Jurkat, Clone E6-1 (cell line): ENCODE results near the gene EPHA4.

Experiments
- DNase-seq: peaks from one replicate; pipeline ENCODE4 v3.0.0-alpha.2; 2011; ENCODE audit warnings: low read depth, low spot score
- H3K4me3 ChIP-seq: 2 replicates; pipeline ENCODE4 v1.5.1; 2011; ENCODE audit warnings: mild to moderate bottlenecking, low read length, control low read depth, moderate library complexity

EPHA4 gene

DNA sequence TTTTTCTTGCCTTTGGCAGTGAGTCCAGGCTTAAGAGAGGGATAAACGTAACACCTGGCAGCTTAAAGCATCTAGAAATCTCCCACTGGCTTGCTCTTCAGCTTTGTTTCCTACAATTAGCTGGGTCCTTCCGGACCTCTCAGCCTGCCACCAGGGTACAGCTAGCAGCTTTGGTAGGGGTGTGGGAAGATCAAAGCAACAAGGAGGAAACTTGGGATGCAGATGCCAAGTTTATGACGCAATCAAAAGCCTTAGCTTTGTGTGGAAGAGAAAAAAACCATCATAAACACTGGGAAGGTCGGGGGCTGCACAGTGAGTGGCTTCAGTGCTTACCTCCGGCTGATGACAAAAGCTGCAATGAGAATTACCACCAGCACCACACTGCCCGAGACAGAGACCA, 116.9 kb downstream of the EPHA4 start:
- no peak for DNase-seq

DNA sequence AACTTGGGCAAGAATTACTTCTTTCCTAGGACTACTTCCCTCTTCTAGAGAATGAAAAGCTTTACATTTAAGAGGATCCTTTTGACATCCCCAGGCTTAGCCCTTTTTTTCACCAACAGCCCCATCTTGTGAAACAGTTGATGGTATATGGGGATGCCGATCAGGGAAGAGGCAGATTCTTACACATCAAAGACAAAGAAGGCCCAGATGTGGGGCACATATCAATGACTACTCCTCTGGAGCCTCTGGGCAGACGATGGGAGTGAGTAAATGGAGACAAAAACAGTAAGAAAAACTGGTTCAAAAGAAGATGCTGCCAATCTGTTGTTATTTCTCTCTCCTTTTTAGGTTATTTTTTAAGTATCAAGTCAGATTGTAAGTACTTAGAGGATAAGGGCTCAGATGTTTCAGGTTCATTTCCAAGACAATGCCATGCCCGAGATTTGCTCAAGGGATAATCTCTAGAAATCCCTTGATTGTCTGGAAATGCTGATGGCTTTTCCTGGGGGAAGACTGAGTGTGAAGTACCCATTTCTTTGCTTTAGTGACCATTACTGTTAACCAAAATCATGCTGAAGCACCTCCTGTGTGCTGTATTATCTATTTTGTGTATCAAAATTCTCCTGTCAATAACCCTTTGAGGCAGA, 117.5 kb downstream of the EPHA4 start:
- no peak overlapping the region for H3K4me3 ChIP-seq
- no peak for DNase-seq

More for the DNA sequence above, 116.9 kb downstream of the EPHA4 start:
- no peak overlapping the region for H3K4me3 ChIP-seq

DNA sequence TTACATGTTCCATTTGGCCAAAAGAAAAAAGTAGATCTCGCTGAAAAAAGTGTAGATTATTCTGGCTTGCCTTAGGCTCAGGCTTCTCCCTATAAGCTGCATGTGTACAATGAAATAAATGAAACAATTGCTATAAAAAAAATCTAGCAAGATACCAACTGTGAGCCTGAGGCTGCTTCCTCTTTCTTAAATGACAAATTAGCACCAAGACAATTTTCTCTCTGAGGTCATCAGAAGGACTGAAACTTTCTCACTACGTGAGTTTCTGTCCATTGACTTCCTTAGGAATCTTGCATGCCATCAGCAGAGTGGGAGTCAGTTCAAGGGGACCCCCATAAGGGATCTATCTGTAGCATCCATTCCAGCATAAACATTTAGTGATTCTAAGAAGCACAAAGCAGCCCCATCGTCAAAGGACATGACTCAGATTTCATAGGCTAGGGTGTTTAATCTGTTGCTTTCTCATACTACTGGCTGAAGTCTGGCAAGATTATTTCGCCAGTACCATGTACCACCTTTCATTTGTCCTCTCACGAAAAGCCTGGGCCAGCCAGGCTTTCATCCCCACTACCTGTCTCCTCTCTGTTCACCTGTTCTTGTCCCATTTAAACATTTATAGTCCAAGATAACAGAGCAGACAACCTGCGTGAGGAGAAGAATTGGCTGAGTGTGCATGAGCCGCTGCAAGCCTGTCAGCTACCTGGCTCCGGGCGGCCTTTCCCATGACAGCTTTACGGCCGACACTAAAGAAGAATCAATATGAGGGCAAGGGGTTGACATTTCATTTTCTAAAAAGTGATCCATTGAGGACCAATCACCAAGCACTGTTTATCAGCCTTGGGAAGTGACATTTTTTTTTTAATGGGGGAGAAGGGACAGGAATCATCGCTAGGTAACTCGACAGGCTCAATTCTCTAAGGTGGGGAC, 120.0 kb downstream of the EPHA4 start:
- DNase-seq: no peak
- no peak overlapping the region for H3K4me3 ChIP-seq

DNA sequence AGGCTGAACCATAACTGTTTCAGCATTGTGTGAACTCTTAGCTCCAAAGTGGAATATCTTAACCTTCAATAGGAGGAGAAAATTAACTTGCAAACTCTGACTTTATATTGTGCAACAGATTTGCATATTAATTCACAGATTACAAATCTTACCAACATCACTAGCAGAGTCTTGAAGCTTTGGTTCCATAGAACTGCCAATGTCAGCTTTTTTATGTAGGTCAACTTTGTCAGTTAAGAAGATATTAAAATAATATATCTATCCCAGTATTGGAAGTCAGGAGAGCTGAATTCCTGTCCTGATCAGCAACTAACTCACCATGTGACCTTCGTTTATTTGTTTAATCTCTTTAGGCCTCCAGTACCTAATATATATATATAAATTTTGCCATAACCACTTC, 121.8 kb downstream of the EPHA4 start:
- no peak overlapping the region for H3K4me3 ChIP-seq
- no peak for DNase-seq

DNA sequence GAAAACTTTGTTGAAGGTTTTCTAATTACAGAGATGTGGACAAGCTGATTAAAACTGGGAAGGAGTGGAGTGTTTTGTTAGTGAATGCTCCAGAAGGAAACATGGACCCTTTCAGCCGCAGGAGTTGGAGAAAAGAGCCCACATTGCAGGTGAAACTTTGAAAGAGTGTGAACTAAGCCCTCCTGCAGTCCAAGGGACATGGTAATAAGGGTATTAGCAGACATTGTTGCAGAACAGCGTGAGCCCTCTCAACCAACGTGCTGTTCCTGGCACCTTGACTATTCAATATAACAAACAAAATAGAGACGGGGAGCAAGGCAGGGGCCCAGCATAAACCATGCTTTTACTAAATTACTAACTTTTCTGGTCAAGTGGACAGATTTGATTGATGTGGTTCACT, 122.7 kb downstream of the EPHA4 start:
- H3K4me3 ChIP-seq: no peak overlapping the region
- DNase-seq: no peak

DNA sequence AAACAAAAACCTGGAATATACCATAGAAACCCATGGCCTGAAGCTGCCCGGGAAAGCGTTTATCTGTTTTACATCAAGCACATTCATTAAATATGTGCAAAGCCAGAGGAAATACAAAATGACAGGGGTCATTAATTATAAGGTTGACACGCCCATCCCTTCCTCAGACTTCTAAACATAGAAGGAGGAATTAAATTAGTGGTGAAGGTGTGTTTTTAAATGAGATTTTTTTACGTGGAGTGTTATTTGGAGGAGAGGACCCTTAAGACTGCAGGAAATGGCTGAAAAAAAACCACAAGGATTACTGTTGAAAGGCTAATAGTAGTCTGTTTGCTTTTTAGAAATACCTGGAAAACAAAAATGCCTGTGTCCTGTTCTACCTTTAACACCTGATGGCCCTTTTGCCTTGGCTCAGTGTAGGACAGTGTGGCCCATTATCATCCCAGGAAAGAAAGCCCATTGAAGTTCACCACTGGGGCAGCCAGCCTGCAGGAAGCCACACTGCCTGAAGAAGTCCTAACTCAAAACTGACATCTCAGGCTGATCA, 123.2 kb downstream of the EPHA4 start:
- DNase-seq: no peak

DNA sequence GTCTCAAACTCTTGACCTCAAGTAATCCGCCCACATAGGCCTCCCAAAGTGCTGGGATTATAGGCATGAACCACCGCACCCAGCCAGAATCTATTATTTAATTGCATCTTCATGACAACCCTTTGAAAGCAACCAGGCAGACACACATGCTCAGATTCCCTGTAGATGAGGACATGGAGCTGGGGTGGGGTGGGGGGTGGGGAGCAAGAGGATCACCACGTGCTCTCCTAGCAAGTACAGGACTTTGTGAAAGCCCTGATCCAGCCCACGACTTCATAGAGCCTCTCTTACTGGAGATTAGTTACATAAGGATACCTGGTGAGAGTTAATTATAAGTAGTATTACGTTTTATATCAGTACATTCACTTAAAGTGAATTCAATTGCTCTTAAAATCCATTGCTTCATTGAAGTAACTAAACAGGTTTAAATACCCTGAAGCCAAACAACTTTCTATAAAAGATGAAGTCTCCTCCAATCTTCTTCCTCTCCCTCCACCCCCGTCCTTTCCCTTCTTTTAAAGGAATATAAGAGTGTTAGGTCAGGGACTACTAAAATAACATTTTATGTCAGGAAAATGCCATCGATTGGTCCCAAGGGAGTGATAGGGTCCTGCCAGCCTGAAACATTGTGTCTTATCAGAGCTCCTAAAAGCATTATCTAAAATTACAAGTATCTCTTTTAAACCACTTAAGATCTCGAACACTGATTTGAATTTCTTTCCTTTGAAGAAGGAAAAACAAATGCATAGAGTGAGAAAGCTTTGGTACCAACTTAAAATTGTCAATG, 123.9 kb downstream of the EPHA4 start:
- no peak for DNase-seq
- no peak overlapping the region for H3K4me3 ChIP-seq

More for the DNA sequence above, 123.2 kb downstream of the EPHA4 start:
- no peak overlapping the region for H3K4me3 ChIP-seq

DNA sequence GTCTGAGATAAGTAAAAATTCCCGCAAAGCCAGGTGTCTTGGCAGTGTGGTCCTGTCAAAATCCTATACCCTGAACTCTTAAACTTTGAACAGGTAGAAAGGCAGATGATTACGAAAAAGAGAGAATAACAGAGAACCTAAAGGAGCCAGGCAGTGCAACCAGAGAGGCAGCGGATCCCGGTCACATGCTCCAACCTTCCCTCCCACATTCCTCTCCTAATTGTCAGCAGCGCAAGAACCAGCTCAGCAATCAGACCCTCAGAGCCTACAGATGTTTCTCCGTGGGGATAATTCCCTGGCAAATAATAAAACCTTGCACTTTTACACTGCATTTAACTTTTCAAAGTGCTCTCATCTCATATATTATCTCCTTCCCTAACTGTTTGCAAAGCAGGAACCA, 124.8 kb downstream of the EPHA4 start:
- no peak for DNase-seq
- no peak overlapping the region for H3K4me3 ChIP-seq

DNA sequence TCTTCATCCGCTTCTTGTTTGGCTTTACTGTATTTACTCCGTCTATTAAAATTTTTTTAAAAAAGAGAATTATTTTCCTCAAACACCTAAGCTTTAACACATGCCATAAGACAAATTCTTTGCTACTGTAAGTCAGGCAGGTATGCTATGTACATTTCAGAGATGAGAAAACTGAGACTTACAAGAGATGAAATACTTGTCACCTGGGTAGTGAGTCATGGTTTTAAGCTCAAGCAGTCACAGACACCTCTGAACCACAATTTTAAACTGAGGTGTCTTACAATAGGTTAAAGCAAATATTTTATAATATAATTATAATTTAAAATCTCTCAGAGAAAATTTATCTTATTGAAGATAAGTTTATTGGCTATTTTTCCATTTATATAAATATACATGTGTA, 126.0 kb downstream of the EPHA4 start:
- H3K4me3 ChIP-seq: no peak overlapping the region
- DNase-seq: no peak

DNA sequence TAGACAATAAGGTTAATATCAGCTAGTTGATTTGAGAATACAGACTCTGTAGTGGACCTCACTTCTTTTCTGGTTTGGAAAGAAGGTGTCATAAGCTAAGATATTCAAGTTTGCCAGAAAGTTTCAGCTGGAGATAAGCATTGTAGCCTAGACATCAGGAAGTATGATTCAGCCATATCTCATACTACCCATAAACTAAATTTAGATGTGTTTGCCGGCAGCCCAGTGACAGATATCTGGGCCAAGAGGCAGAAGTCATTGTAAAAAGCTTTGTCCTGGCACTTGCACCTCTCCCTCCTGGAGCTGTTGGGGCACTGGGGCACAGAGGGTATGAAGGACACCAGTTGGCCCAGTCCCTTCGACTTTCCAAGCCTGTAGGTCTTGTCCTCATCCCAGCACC, 128.0 kb downstream of the EPHA4 start:
- no peak overlapping the region for H3K4me3 ChIP-seq
- no peak for DNase-seq

DNA sequence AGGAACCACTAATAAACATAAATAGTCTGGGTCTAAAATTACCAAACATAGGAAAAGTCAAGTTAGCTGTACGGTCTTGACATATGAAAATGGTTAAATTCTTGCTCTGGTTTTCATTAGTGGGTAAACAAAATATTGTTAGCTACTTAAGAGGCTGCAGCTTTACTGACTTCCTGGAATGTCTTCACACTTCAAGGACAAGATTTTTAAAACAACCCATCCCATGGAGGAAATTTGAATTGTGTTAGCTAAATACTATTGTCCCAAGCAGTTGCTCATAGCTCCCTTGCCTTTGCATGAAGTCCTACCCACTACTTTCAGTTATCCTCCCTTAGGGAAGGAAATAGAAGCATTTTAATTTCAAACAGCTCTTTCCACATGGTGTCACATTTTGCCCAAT, 128.5 kb downstream of the EPHA4 start:
- no peak for DNase-seq
- no peak overlapping the region for H3K4me3 ChIP-seq

DNA sequence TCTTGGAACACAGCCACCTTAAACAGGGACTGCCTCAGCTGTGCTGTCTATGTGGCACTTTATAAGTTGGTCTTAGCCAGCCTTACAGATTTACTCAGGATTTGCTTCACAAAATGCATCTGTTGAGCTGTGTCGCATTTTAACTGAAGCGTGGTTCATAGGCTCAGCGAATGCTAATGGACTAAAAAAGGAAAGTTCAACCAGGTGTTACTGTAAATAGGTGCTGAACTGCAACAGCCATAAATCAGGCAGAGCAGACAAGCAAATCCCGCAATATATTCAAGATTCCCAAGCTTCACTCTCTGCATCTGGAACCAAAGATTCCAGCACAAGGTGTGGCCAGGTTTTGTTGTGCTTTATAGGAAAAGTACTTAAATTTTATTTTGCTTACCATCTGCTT, 130.0 kb downstream of the EPHA4 start:
- H3K4me3 ChIP-seq: no peak overlapping the region
- DNase-seq: no peak

DNA sequence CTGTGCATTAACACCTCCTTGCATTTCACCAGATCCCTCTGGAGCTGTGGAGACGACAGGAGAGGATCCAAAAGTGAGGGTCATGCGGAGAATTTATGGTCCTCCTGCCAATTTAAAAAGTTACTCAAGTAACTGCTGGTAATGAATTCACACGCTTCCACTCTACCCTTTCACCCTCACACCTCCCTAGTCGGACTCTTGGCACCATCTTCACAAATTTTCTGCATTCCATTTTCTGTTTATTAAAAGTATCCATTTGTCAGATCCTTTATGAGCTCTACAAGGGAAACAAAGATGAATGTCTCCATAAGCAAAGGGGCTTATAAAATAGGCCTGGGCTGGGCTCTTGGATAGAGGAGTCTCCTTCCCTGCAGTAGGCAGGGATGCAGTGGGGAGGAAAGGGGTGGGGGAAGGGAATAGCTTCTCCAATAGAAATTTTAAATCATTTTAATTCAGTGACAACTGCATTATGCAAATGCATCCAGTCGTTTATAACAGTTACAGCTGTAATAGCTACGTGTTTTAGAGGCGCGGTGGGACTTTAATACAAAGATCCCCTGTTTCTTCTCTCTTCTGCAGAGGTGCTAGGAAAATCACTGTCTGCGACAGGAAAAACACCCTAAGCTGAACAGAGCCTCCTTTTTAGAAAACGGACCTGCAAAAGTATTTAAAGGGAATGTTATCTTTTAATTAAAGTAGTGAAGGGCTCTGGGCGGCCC, 132.2 kb downstream of the EPHA4 start:
- DNase-seq: no peak

DNA sequence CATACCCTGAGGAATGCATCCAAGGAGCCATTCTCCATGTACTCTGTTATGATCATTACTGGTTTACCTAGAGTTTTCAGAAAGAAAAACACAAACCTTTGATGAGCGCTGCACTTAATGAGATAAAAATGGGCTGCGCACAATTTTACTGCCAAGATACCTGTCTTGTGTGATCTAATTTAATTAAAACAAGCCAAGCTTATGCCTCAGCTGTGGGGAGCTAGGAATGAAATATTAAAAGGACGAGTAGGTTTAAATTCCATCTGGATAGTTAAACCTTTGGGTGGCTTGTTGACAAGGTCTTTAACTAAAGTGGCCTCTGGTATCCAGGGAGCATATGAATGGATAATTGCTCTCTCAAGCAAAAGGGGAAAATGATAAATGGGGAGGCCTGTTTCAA, 135.0 kb downstream of the EPHA4 start:
- H3K4me3 ChIP-seq: no peak overlapping the region
- no peak for DNase-seq

More for the DNA sequence above, 132.2 kb downstream of the EPHA4 start:
- H3K4me3 ChIP-seq: no peak overlapping the region

DNA sequence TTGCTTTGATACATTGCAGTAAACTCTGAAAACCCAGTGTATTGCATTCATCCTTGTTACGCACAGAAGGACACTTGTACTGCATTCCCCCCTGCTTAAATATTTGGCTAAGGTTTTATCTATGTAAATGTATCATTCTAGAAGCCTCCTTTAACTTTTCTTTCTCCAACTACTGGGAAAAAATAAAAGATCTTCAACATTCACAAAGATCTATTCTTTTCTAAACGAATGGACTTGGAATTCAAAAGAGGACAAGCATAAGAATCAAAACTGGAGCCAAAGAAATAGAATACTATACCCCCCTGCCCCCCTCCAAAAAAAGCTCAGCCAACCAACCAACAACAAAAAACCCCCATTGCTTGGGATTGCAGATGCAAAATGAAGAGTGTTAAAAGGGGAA, 136.9 kb downstream of the EPHA4 start:
- no peak for DNase-seq
- no peak overlapping the region for H3K4me3 ChIP-seq

DNA sequence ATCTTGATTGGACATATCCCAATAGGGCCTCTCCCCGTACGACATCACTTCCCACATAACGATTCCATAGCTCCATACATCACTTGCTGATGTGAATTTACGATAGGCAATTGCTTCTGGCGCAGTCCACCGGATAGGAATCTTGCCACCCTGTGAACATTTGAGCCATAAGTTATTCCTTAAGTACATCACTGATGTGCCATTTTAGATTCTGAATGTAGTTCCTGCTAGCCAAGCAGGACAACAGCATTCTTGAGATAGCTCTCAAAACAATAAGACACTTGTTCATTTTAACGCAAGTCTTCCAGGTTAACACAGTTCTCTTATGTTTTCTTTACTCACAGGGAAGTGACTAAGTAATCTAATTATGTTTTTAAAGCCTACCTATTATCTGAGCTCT, 138.0 kb downstream of the EPHA4 start:
- no peak overlapping the region for H3K4me3 ChIP-seq

DNA sequence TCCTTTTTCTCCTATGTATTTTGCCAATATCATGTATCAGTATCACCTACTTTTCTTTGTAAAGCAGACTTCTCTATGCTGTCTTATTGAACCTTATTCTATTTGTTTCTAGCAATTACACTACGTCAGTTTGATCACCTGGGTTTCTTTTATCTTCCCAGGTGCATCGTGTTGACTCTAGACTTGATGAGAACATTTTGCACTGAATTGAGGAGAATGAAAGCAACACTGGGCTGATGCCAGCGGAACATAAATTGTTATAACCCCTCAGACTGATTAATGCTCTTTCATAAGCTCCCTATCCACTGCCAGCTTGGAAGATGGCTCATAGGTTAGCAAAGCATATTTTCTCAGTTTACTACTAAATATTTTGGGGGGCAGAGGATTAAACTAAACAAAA, 140.6 kb downstream of the EPHA4 start:
- no peak for DNase-seq
- H3K4me3 ChIP-seq: no peak overlapping the region

More for the DNA sequence above, 138.0 kb downstream of the EPHA4 start:
- no peak for DNase-seq

DNA sequence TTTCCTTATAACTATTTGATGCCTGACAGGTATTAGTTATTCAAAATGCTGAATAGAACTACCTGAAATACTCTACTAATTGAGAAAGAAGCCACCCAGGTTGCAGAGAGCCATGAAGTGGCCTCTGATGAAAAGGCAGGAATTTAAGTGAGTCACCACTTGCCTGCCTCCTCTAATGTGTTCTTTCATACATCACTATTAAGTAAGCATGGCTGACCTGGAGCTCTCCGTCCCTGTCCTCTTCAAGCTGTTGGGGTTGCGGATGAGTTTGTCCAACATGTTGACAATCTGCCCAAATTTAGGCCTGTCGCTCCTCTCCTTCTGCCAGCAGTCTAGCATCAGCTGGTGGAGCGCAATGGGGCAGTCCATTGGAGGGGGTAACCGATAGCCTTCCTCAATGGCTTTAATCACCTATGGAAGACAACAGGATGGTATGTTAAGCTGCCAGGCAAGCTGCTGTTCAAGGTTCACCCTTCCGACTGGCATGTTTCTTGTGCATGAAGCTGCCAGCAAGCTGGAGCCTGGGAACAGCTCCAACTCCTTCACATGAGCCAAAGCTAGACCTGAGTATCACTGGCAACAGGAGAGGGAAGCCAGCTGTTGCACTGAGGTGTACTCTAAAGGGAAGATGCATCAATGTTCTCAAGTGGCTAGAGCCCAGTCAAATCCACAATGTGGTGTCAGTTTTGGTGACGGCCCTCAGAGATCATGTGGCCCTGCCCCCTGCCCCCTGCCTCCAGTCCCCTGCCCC, 142.2 kb downstream of the EPHA4 start:
- H3K4me3 ChIP-seq: no peak overlapping the region
- DNase-seq: no peak
